Airway epithelial cell (primary cell): ENCODE results near the gene PDXDC1. TPM values are rescaled to one million over a fixed set of nuclear protein-coding genes. Genes with fewer than 3 reads are reported as not detected.

Experiments
- total RNA-seq: library from RNA; depleted of rRNA; stranded (reverse); fragments of >200 nt; gene quantifications from 2 replicates; pipeline ENCODE4 v1.2.3, GENCODE V29; 2015

The PDXDC1 gene, protein sequence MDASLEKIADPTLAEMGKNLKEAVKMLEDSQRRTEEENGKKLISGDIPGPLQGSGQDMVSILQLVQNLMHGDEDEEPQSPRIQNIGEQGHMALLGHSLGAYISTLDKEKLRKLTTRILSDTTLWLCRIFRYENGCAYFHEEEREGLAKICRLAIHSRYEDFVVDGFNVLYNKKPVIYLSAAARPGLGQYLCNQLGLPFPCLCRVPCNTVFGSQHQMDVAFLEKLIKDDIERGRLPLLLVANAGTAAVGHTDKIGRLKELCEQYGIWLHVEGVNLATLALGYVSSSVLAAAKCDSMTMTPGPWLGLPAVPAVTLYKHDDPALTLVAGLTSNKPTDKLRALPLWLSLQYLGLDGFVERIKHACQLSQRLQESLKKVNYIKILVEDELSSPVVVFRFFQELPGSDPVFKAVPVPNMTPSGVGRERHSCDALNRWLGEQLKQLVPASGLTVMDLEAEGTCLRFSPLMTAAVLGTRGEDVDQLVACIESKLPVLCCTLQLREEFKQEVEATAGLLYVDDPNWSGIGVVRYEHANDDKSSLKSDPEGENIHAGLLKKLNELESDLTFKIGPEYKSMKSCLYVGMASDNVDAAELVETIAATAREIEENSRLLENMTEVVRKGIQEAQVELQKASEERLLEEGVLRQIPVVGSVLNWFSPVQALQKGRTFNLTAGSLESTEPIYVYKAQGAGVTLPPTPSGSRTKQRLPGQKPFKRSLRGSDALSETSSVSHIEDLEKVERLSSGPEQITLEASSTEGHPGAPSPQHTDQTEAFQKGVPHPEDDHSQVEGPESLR
- 41.2 and 46.3 TPM in 2 replicates for total RNA-seq

GRCh38 chr16:14974656-14975417 lies at the start of gene PDXDC1:
Gene PDXDC1, plus strand, starts transcription at chr16:14975026. Its CDS starts 174 bp downstream, at chr16:14975200.

GRCh38 chr16:14937143-14937542 lies 37.7 kb upstream of the PDXDC1 start, which contains the start of gene NPIPA1:
Gene NPIPA1, plus strand, starts transcription at chr16:14937443. Its CDS starts 0 bp downstream, at chr16:14937443.

GRCh38 chr16:15093955-15094827 lies 119.4 kb downstream of the PDXDC1 start, which contains the start of gene RRN3:
Gene RRN3, minus strand, starts transcription at chr16:15094272. Its CDS starts 39 bp downstream, at chr16:15094233.

Other genes with a start within 250 kb of the PDXDC1 start
- gene NPIPA2, start 232.5 kb upstream of the PDXDC1 start, total RNA-seq: not detected in 2 replicates
- 80.8 and 106 TPM in 2 replicates for gene NOMO1, start 141.3 kb upstream of the PDXDC1 start, total RNA-seq
- 11.8 and 22.4 TPM in 2 replicates for gene NPIPA1, start 37.6 kb upstream of the PDXDC1 start, total RNA-seq
- gene NTAN1, start 81.0 kb downstream of the PDXDC1 start, total RNA-seq: 38.7 and 84.1 TPM in 2 replicates
- 26.5 and 34.1 TPM in 2 replicates for gene RRN3, start 119.2 kb downstream of the PDXDC1 start, total RNA-seq